DMS53 (cell line): Measurements from ENCODE around the gene TLR3.
"Not testable (repeated sequence)": the region's sequence is repeated elsewhere in the genome, so short reads cannot be mapped to it uniquely, and the experiment has no call there.

Source experiments
- DNase-seq: peaks from one replicate; lab custom pipeline; 2025; lab: John Stamatoyannopoulos, UW

The TLR3 gene

DNA sequence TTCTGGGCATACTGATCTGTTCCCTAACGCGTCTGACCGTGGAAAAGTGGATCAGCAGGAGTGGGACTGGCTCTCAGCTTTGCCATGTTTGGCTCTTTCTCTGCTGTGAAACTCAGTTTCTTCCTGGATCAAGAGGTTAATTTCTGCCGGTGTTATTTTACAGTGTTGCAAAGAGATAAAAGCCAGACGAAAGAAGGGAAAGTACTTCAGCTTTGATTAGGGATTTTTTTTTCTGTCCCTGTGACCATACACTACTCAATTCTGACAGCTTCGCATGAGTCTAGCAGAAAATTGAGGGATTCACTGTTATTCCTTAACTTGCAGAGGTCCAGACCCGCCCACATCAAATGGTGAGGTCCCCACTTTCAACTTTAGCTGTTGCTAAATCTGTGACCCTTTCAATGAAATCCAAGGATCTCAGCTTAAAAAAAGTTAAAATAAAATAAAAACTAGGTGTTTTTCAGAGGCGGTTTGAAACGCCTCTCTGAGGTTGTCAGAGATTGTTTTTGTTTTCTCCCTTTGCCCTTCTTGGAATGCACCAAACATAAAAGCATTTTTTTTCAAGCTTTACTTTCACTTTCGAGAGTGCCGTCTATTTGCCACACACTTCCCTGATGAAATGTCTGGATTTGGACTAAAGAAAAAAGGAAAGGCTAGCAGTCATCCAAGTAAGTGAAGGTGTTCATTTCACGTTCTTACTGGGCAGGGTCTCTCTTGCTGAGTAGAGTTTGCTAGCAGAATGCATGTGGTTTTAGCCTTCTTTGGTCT is at the start of gene TLR3:
TLR3 (plus strand) TSS at position 576 of the 768 bp plus-strand sequence. CDS start 7,464 bp downstream, outside the sequence.
- DNase-seq = peak; percentile 42

- no peak for DNase-seq
Observed at GRCh38 chr4:186019269-186019668, 49.7 kb upstream of the TLR3 start.

DNA sequence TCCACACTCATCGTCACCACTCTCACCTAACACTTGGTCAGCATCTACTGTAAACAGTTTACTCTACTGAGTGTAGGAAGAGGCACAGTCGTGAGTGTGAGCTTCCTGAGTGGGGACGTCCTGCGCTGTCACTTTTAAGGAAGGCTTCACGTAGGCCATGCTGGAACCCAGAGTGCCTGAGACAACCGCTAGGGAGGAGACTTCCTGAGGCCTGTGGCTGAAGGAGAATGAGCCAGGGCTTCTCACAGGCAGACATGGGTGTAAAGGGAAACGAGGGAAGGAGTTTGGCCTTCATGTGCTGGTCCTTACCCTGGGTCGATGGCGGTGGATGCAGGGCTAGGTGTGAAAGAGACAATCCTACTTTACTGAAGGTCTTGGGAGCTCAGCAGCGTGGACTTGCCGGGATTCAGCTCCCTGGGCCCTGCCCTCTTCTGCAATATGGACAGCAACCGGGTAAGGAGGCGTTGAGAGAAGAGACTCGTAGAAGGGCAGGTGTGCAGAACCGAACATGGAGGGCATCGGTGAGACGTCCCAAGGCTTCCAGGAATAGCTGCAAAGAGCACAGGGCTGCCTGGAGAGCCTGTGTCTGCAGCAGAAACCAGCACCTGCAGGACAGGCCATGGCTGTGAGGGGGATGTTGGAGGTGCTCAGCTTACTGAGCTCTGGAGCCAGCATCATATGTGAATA is 48.7 kb upstream of the TLR3 start:
- no peak for DNase-seq

DNA sequence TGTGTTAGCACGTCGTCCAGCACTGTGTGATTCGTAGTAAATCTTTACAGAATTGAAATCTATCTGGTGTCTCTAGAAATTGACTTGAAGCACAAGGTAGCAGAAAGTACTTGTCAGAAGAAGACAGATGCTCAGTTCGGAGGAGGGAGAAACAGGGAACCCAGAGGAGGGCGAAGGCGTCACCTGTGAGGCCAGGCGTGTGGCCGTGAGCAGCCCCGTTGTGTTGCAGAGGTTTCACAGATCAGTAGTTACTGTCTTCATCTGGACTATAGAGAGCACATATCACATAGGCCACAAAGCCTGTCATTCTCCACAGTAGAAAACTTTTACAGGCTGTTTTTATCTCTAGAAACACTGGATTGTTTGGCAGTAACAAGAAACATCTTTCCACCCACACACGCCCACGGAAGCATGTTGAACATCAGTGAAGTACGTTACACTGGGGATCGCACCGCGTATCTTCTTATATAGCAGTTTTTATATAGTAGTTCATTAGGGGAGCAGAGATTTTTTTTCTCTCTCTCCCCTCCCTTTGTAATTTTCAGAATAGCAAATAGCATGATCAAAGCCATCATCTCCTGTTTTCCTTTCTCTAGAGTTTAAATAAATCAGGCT is 48.1 kb upstream of the TLR3 start:
- no peak for DNase-seq

DNA sequence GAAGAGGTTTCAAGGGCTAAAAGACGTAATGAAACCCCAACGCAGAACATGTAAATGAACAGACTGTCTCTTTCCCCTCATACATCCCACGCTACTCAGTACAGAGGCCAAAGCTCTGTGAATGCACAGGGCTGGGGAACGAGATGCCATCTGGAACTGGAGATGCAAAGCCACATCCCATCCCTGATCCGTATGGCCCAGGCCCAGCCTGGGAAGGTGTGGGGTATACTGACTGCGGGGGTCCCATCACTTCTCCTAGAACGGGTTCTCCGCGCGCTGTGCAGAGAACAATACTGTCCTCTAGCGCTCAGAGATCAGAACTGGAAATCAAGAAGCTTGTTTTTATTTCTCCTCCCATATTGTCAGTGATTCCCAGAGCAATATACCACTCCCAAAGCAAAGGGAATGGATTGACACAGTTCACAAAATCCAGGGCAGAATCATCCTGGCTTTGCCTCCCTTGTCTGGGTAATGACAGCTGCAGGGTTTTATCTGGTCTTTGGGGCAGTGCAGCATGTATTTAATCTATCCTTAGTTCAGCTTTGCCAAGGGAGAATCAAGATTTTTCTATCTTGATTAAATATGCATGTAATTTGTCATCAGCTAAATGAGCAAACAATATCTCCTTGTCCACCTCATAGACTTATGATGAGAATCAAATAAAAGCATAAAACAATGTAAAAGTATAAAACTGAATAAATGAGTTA is 47.3 kb upstream of the TLR3 start:
- peak; percentile 53 for DNase-seq

- no peak for DNase-seq
Observed at GRCh38 chr4:186023975-186024374, 45.0 kb upstream of the TLR3 start.

DNA sequence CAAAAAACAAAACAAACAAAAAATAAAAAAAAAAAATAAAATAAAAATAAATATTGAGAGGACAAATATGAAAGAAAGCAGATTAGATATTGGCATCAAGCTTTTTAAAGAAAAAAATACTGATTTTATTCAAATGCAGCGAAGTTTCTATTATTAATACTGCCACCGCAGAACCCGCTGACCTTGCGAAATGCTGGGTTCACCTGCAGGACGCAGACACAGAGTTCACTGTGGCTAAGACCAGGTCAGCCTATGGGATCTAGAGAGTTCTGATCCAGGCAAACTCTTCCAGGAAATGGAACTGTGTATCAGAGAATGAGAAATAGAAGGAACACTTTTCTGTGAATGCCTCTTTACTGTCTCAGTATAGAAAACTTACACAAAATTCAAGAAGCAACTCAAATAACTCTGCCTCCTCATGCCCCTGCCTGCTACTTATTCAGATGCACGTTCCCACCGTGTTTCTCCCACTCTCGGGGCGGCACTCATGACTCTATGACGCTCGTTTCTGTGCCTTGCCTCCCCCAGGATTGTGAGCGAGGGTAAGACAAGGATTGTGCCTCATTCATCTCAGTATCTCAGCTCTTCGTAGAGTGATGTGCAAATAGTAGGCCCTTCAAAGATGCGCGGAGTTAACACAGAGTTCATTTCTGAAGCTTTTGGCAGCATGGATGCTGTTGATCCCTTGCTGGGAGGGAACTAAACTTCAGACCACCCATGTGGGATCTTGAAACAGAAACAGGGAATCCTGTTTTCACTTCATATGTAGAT is 44.1 kb upstream of the TLR3 start:
- DNase-seq = no peak

DNA sequence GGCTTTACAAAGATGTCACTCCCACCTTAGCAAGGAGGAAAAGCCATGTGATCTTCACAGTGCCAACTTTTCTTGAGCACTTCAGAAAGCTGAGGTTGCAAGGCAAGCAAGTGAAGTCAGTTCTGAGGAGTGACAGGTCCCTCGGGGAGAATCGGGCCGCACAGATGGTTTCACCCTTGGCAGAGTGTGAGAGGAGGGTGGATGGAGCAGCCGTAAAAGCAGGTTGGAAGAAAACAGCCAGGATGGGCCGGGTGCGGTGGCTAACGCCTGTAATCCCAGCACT is 43.6 kb upstream of the TLR3 start:
- no peak for DNase-seq

DNA sequence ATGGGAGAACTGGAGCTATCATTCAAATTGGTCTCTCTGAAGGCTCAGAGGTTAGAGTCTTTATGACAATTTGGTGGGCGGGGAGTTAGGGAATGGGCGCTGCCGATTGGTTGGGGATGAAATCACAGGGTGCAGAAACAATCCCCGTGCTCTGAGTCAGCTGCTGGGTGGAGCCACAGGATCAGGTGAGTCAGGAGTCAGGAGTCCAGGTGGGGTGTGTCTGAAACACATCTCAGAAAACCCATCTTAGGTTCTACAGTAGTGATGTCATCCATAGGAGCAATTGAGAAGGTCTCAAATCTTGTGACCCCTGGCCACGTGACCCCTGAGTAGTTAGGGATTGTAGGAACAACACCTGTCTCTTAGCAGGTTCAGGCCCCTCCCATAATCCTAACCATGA is 41.6 kb upstream of the TLR3 start:
- DNase-seq = peak; percentile 4

GRCh38 chr4:186029571-186030398 is 39.2 kb upstream of the TLR3 start:
- DNase-seq = no peak

DNA sequence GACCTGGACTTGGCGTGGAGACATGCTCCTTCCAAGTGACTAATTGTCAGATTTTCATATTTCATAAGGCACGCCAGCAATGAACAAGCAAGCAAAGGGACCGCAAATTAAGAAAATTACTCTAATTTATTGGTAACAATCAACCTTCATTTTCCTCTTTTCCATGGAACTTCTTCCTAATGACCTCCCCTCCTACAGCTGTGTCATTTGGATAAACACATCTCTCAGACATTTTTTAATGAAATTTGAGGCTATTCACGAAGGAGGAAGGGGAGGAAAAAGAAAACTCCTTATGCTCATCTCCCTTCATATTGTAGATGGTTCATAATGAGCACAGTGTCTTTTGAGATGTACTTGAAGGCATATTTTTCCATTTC is 38.6 kb upstream of the TLR3 start:
- DNase-seq = no peak

- DNase-seq = no peak
Observed at GRCh38 chr4:186030795-186031194, 38.2 kb upstream of the TLR3 start.

GRCh38 chr4:186032259-186032658 is 36.7 kb upstream of the TLR3 start:
- DNase-seq = peak; percentile 24

GRCh38 chr4:186033027-186033426 is 35.9 kb upstream of the TLR3 start:
- no peak for DNase-seq

GRCh38 chr4:186034613-186035012 is 34.3 kb upstream of the TLR3 start:
- not testable (repeated sequence) for DNase-seq

DNA sequence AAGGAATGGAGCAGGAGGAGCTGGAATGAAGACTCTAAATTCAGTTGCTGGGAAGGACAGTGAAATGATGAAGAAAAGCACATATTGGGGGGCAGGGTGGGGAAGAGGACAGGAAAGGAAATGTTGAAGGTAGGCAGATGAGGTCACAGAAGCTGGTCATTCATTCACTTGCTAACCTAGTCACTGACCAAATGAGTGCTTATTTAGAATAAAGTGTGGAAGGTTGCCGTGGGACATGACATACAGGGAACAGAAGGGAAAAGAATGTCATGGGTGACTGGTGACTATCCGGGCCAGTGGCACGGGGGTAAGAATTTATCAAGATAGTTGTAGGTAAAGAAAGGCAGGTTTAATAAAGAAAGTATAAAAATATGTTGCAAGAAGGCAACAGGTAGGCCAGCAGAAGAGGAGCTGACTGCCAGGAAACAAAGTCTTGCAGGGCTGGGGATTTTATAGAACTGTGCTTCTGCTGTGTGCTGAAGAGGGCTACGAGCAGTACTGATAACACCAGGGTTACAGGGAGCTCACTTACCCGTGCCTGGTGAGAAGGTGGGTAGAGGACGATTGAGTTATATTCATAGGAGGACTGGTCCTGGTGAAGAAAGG is 31.9 kb upstream of the TLR3 start:
- DNase-seq = no peak

DNA sequence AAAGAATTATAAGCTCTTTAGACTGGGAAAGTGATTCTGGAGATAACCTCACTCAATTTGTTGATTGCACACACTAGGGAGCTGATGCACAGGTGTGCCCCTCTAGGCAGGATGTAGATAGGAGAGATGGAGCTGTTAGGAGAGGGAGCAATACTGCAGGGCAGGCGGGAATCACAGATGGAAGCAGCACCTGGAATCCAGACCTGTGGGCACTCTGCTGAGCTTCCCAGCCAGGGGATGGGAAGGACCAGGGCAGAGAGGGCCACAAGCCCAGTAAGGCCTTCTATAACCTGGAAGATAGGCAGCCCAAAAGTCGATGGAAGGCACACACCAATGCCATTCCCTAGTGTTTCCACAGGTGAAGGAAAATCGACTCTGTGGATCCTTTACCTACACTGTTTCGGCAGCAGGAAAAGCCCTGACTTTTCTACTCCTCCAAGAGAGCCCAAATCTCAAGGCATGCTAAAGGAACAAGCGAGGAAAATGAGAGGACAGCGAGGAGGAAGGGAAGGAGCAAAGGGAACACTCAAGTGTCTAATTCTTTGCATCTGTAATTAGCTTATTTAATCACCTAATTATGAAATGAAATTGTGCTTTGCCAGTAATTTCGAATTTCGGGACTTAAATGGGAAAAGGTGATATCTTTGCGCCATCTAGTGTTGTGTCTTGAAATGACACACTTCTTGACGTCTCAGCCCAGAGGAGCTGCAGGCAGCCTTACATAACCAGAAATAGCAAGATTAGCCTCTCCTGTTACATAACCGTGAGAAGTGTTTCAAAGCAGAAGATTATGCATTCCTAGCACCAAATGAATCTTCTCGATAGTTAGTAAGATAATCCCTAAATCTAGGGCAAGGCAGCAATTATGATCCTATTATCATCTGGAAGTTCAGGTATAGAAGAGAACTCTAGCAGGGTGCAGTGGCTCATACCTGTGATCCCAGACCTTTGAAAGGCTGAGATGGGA is 31.0 kb upstream of the TLR3 start:
- peak; percentile 70 for DNase-seq

GRCh38 chr4:186039697-186040096 is 29.3 kb upstream of the TLR3 start:
- peak; percentile 37 for DNase-seq

DNA sequence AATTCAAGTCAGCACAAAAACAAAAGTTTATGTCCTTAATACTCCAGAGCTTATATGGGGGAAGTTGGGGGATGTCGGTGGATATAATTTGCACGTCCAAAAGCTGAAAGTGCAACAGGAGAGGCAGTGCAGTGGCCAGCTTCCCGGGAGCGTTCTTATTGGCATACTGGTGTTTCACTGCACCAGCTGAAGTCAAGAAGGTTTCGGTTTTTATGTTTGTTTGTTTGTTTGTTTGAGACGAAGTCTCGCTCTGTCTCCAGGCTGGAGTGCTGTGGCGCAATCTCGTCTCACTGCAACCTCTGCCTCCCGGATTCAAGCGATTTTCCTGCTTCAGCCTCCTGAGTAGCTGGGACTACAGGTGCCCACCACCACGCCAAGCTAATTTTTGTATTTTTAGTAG is 28.6 kb upstream of the TLR3 start:
- no peak for DNase-seq
